CD14-positive monocyte (primary cell): ENCODE results near the gene CDC16. TPM values are rescaled to one million over a fixed set of nuclear protein-coding genes. Genes with fewer than 3 reads are reported as not detected.

ENCODE experiments used
- DNase-seq, 3 donors: peaks; one replicate each; pipeline ENCODE4 v3.0.0-alpha.2; 2011 to 2022
- H2AFZ ChIP-seq: 2 replicates; pipeline ENCODE4 v1.6.0; 2012; ENCODE audit warnings: mild to moderate bottlenecking, low read depth, low read length, inconsistent platforms; ENCODE audit not compliant: insufficient read depth, poor library complexity, severe bottlenecking
- H3K27ac ChIP-seq, 2 donors: 1 replicate in 1 of 2; 2 replicates in 1 of 2; pipeline ENCODE4 v1.5.1; 2012 to 2013; ENCODE audit warnings: low read length in 2 of 2, control low read depth in 1 of 2, inconsistent platforms in 1 of 2, low read depth in 1 of 2, mild to moderate bottlenecking in 1 of 2
- H3K27me3 ChIP-seq, 2 donors: one replicate each; pipeline versions ENCODE4 v1.6.0 to v1.6.1; 2011 to 2013; ENCODE audit warnings: low read length in 2 of 2; ENCODE audit not compliant: control insufficient read depth in 2 of 2, insufficient read depth in 2 of 2
- H3K36me3 ChIP-seq, 2 donors: replicated peaks in 1 of 2; 1 replicate in 1 of 2; 2 replicates in 1 of 2; pipeline versions ENCODE4 v1.5.1 to v1.6.1; 2012 to 2013; ENCODE audit warnings: low read length in 2 of 2, control low read depth in 1 of 2, inconsistent platforms in 1 of 2, mild to moderate bottlenecking in 1 of 2; ENCODE audit not compliant: insufficient read depth in 2 of 2, control insufficient read depth in 1 of 2
- H3K4me1 ChIP-seq, 2 donors: 1 replicate in 1 of 2; 2 replicates in 1 of 2; pipeline versions ENCODE4 v1.5.1 to v1.6.1; 2012 to 2013; ENCODE audit warnings: low read length in 2 of 2, control low read depth in 1 of 2, inconsistent platforms in 1 of 2, mild to moderate bottlenecking in 1 of 2, moderate library complexity in 1 of 2; ENCODE audit not compliant: insufficient read depth in 2 of 2, control insufficient read depth in 1 of 2
- H3K4me2 ChIP-seq: replicated peaks from 2 replicates; pipeline ENCODE3; 2012; ENCODE audit warnings: low read length, moderate library complexity, mild to moderate bottlenecking; ENCODE audit not compliant: poor library complexity, severe bottlenecking; ENCODE audit errors: extremely low read depth
- H3K4me3 ChIP-seq, 3 experiments: fragments of 200-600 bp in 1 of 3; sonication (generic) in 1 of 3; replicated peaks in 1 of 3; 1 replicate in 2 of 3; 2 replicates in 1 of 3; pipeline ENCODE4 v1.5.1; 2011 to 2013; ENCODE audit warnings: low read length in 3 of 3, mild to moderate bottlenecking in 3 of 3, control low read depth in 2 of 3, low read depth in 2 of 3, inconsistent platforms in 1 of 3, moderate library complexity in 1 of 3
- H3K79me2 ChIP-seq: 2 replicates; pipeline ENCODE4 v1.6.0; 2012; ENCODE audit warnings: mild to moderate bottlenecking, control low read depth, inconsistent platforms, low read length, moderate library complexity; ENCODE audit not compliant: insufficient read depth
- H3K9ac ChIP-seq: 2 replicates; pipeline ENCODE4 v1.6.0; 2017; ENCODE audit warnings: low read length, mild to moderate bottlenecking; ENCODE audit not compliant: insufficient read depth, poor library complexity, severe bottlenecking
- H3K9me3 ChIP-seq, 2 donors: replicated peaks in 1 of 2; 1 replicate in 1 of 2; 2 replicates in 1 of 2; pipeline versions ENCODE4 v1.5.1 to v1.6.1; 2012 to 2013; ENCODE audit warnings: low read length in 2 of 2, control low read depth in 1 of 2; ENCODE audit not compliant: control insufficient read depth in 1 of 2, insufficient read depth in 1 of 2
- H4K20me1 ChIP-seq: 2 replicates; pipeline ENCODE4 v1.6.0; 2012; ENCODE audit warnings: mild to moderate bottlenecking, low read length, control low read depth, moderate library complexity; ENCODE audit not compliant: insufficient read depth
- H3K27ac Mint-ChIP-seq, 7 donors: one replicate each; pipeline ENCODE4 v1.8.0; 2020; ENCODE audit warnings: mild to moderate bottlenecking in 7 of 7, mixed read lengths in 7 of 7, moderate library complexity in 6 of 7, inconsistent platforms in 2 of 7
- H3K27me3 Mint-ChIP-seq, 3 donors: one replicate each; pipeline ENCODE4 v1.8.0; 2021 to 2022; ENCODE audit warnings: low read depth in 3 of 3, mild to moderate bottlenecking in 3 of 3, mixed read lengths in 3 of 3, moderate library complexity in 3 of 3, inconsistent platforms in 1 of 3
- H3K36me3 Mint-ChIP-seq, 2 donors: one replicate each; pipeline ENCODE4 v1.8.0; 2020; ENCODE audit warnings: mixed read lengths in 2 of 2, inconsistent platforms in 1 of 2, mild to moderate bottlenecking in 1 of 2
- H3K4me1 Mint-ChIP-seq: one replicate; pipeline ENCODE4 v1.8.0; 2020; ENCODE audit warnings: mild to moderate bottlenecking, mixed read lengths
- H3K4me3 Mint-ChIP-seq, 2 donors: one replicate each; pipeline ENCODE4 v1.8.0; 2020; ENCODE audit warnings: mild to moderate bottlenecking in 2 of 2, mixed read lengths in 2 of 2, moderate library complexity in 1 of 2
- H3K9me3 Mint-ChIP-seq, 7 donors: one replicate each; pipeline ENCODE4 v1.8.0; 2020 to 2022; ENCODE audit warnings: mixed read lengths in 7 of 7, mild to moderate bottlenecking in 6 of 7, moderate library complexity in 6 of 7, inconsistent platforms in 2 of 7
- WGBS: methylation state at CpG from one replicate; pipeline ENCODE4 v1.1.5; 2013; ENCODE audit warnings: missing lambda C conversion rate; ENCODE audit not compliant: insufficient coverage; 5-methylcytosine and 5-hydroxymethylcytosine counted together
- intact Hi-C, 2 donors: fragments of 100-400 bp; cut with micrococcal nuclease; formaldehyde crosslinking; loops; one replicate each; pipeline versions ENCODE4 v1.15.0 to v1.15.1; 2023
- polyA plus RNA-seq, 3 donors: library from polyadenylated mRNA; depleted of rRNA in 1 of 3; unstranded in 2 of 3; stranded (reverse) in 1 of 3; fragments of 300-500 nt in 2 of 3; fragments of >200 nt in 1 of 3; fragmentation: Illumina TruSeq in 2 of 3; gene quantifications; 1 replicate in 2 of 3; 2 replicates in 1 of 3; pipeline ENCODE4 v1.2.3, GENCODE V29; 2012 to 2021
- TF ChIP-seq, protein P1 (sequence below): fragments of 200-600 bp; IDR thresholded peaks from one replicate; pipeline ENCODE4 v1.8.0; 2022; ENCODE audit warnings: antibody characterized with exemption, mild to moderate bottlenecking

Gene CDC16
- polyA plus RNA-seq, 3 donors, result 15.6 to 72.1 (median 21.1) TPM

DNA sequence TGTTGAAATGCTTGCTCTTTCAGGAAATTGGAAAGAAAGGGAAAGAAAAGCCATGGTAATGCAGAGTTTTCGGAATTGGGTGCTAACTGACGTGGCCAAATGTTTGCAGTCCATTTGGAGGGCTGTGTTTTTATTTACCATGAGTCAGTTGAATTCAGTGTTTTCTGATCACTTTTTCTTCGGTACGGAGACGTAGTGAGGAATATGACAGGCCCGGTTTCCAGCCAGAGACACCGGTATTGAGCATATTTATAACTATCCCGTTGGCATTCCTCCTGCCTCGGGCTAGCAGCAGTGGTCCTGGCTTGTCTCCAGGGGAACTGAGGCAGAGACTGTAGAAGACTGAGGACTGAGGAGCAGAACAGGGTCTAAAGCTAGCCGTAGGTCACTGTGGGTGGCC, 1.0 kb downstream of the CDC16 start:
- intact Hi-C loops, result no loop called here
- Mint-ChIP-seq H3K9me3 (no peaks in the 10 kb centered on the region), H3K36me3 (peaks cover 28 to 34% of the 10 kb centered on the region in 2 donors), H3K27me3 (peaks cover 2 to 7% (median 4%) of the 10 kb centered on the region in 3 donors), H3K27ac (peak overlapping the region in 5 of 7 donors; percentile 0 to 81 (median 74)), H3K4me3 (peak overlapping the region; percentile 78 to 86), H3K4me1 (peaks cover 15% of the 10 kb centered on the region)
- 61% methylated on average over 9 of the region's 10 CpGs for WGBS
- H3K4me3 ChIP-seq, result peak overlapping the region; percentile 62 to 84 (median 81)
- H3K9ac ChIP-seq, result peak overlapping the region; percentile 90
- peaks cover 16 to 23% of the 10 kb centered on the region in 2 donors for H3K4me1 ChIP-seq
- H2AFZ ChIP-seq, result peak overlapping the region; percentile 90
- H3K27me3 ChIP-seq, result no peaks in the 10 kb centered on the region
- peak overlapping the region; percentile 83 for H3K4me2 ChIP-seq
- DNase-seq, result no peak
- H3K9me3 ChIP-seq, result no peaks in the 10 kb centered on the region
- H3K79me2 ChIP-seq, result peaks cover 23% of the 10 kb centered on the region
- peaks cover 9% of the 10 kb centered on the region for H4K20me1 ChIP-seq
- TF ChIP-seq, protein P1, sequence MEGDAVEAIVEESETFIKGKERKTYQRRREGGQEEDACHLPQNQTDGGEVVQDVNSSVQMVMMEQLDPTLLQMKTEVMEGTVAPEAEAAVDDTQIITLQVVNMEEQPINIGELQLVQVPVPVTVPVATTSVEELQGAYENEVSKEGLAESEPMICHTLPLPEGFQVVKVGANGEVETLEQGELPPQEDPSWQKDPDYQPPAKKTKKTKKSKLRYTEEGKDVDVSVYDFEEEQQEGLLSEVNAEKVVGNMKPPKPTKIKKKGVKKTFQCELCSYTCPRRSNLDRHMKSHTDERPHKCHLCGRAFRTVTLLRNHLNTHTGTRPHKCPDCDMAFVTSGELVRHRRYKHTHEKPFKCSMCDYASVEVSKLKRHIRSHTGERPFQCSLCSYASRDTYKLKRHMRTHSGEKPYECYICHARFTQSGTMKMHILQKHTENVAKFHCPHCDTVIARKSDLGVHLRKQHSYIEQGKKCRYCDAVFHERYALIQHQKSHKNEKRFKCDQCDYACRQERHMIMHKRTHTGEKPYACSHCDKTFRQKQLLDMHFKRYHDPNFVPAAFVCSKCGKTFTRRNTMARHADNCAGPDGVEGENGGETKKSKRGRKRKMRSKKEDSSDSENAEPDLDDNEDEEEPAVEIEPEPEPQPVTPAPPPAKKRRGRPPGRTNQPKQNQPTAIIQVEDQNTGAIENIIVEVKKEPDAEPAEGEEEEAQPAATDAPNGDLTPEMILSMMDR, result no peak
- peak overlapping the region in 1 of 2 donors; percentile 77 for H3K27ac ChIP-seq
- peaks cover 41 to 42% of the 10 kb centered on the region in 2 donors for H3K36me3 ChIP-seq

DNA sequence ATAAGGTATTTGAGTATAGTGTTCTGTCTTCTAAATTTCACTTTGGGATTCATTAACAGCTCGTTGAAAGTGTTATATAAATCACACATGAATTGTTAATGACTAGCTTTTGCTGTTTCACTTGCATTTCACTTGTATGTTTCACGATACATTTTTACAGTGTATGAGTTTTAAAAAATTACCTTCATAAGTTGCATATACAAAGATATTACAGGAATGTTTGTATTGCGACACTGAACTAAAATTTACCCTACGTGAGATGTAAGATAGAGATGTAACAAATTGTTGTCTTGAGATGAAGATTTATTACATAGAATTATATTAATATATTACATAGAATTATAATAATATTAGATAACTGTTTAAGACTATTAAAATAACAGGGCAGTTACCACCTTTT, 1.5 kb downstream of the CDC16 start:
- Histone ChIP-seq H3K27ac (peak overlapping the region in 1 of 2 donors; percentile 77), H3K27me3 (no peaks in the 10 kb centered on the region), H3K4me1 (peaks cover 16 to 21% of the 10 kb centered on the region in 2 donors), H3K9ac (no peak overlapping the region), H4K20me1 (peaks cover 9% of the 10 kb centered on the region), H2AFZ (no peak overlapping the region), H3K4me3 (peak overlapping the region in 1 of 3 experiments; percentile 84), H3K4me2 (peak overlapping the region; percentile 83), H3K9me3 (no peaks in the 10 kb centered on the region), H3K79me2 (peaks cover 23% of the 10 kb centered on the region), H3K36me3 (peaks cover 46 to 47% of the 10 kb centered on the region in 2 donors)
- intact Hi-C loops, result no loop called here
- Mint-ChIP-seq H3K4me3 (peak overlapping the region; percentile 78 to 86), H3K9me3 (no peaks in the 10 kb centered on the region), H3K27me3 (peaks cover 1 to 5% (median 2%) of the 10 kb centered on the region in 3 donors), H3K4me1 (peaks cover 15% of the 10 kb centered on the region), H3K36me3 (peaks cover 33 to 39% of the 10 kb centered on the region in 2 donors), H3K27ac (peak overlapping the region in 1 of 7 donors; percentile 75)
- TF ChIP-seq, protein P1, result no peak
- DNase-seq, result no peak
- WGBS, result no CpG with 5 or more reads among the region's 4 CpGs
